ENCODE data around the gene ZNF607.
"Not testable (repeated sequence)": the region's sequence is repeated elsewhere in the genome, so short reads cannot be mapped to it uniquely, and the experiment has no call there.

ZNF607 gene

GRCh38 chr19:37719111-37719926 is at the start of gene ZNF607:
TSS of gene ZNF607 (minus strand) at chr19:37719761. CDS start at chr19:37711618, 8,143 bp downstream.
- in situ Hi-C loops (cut with MboI; ENCODE audit: low pct_unique_long_range_greater_than_20kb, low sequenced_read_pairs): no loop called here
- DNase-seq: peak; percentile 92

GRCh38 chr19:37763488-37763887 is 43.9 kb upstream of the ZNF607 start:
- no peak for DNase-seq
- in situ Hi-C loops (cut with MboI; ENCODE audit: low pct_unique_long_range_greater_than_20kb, low sequenced_read_pairs): no loop called here

DNA sequence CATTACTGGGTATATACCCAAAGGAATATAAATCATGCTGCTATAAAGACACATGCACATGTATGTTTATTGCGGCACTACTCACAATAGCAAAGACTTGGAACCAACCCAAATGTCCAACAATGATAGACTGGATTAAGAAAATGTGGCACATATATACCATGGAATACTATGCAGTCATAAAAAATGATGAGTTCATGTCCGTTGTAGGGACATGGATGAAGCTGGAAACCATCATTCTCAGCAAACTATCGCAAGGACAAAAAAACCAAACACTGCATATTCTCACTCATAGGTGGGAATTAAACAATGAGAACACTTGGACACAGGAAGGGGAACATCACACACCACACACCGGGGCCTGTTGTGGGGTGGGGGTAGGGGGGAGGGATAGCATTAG is 38.1 kb upstream of the ZNF607 start:
- DNase-seq; in situ Hi-C loops (cut with MboI; ENCODE audit: low pct_unique_long_range_greater_than_20kb, low sequenced_read_pairs): not testable (repeated sequence)

DNA sequence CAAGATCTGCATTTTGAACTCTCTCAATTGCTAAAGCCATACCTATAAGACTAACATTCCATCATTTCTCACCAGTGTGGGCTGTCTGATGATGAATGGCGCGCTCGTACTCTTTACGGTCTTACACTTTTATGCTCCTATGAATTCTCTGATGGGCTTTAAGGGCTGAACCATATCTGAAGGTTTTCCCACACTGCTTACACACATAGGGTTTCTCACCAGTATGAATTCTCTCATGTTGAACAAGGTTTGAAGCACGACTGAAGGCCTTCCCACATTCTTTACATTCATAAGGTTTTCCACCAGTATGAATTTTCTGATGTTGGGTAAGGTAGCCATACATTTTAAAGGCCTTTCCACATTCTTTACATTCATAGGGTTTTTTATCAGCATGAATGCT is 18.8 kb upstream of the ZNF607 start:
- in situ Hi-C loops (cut with MboI; ENCODE audit: low pct_unique_long_range_greater_than_20kb, low sequenced_read_pairs): no loop called here
- DNase-seq: no peak

GRCh38 chr19:37725181-37725580 is 5.6 kb upstream of the ZNF607 start:
- DNase-seq: no peak
- in situ Hi-C loops (cut with MboI; ENCODE audit: low pct_unique_long_range_greater_than_20kb, low sequenced_read_pairs): no loop called here

- DNase-seq: no peak
- in situ Hi-C loops (cut with MboI; ENCODE audit: low pct_unique_long_range_greater_than_20kb, low sequenced_read_pairs): no loop called here
These were observed 335 bp upstream of the ZNF607 start for GRCh38 chr19:37719927-37720265.

DNA sequence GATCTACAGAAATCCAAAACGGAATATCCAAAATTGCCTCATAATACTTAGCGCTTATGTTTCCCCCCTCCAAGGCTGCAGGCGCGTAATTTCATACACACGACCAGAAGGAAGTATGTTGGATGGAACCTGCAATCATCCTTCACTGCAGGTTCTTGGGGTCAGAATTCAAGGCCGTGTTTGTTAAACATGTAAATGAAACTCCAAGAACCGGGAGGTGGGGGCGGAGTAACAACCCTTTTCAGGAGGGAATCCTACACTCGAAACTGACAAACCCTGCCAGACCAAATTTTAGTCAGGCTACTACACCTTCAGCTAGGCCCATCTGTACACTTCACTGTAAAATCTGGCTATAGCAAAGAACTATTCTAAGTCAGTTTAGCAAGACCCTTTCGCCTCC is 1.3 kb downstream of the ZNF607 start:
- DNase-seq: no peak
- in situ Hi-C loops (cut with MboI; ENCODE audit: low pct_unique_long_range_greater_than_20kb, low sequenced_read_pairs): no loop called here

DNA sequence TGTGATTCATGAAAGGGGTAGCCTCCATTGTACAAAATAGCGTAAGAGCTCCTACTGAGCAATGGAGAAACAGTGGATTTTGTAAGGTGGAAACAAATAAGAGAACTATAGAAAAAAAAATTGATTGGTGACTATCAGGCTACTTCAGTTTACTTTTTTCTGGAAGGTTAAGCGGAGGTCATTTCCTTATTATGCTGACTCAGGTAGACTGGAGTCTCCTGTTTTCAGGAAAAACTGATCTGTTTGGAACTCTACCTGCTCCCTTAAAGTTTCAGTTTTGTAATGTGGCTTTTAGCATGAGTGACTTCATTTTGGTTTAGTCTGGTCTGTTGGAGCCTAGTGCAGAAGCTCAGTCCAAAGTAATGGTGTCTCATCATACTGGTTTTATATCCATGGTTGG is 3.4 kb downstream of the ZNF607 start:
- no peak for DNase-seq
- in situ Hi-C loops (cut with MboI; ENCODE audit: low pct_unique_long_range_greater_than_20kb, low sequenced_read_pairs): no loop called here

GRCh38 chr19:37706052-37706605 is 13.4 kb downstream of the ZNF607 start:
- DNase-seq: no peak
- in situ Hi-C loops (cut with MboI; ENCODE audit: low pct_unique_long_range_greater_than_20kb, low sequenced_read_pairs): no loop called here

DNA sequence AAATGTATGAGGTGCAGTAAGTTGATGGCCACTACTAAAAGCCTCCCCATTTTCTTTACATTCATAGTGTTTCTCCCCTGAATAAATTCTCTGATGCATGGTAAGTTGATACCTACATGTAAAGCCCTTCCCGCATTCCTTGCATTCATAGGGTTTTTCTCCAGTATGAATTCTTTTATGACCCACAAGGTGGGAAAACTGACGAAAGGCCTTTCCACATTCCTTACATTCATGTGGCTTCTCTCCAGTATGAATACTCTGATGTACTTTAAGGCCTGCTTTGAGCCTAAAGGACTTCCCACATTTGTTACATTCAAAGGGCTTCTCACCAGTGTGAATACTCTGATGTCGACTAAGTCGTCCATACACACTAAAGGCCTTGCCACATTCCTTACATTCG is 20.5 kb downstream of the ZNF607 start:
- no peak for DNase-seq
- in situ Hi-C loops (cut with MboI; ENCODE audit: low pct_unique_long_range_greater_than_20kb, low sequenced_read_pairs): no loop called here

- DNase-seq: no peak
- in situ Hi-C loops (cut with MboI; ENCODE audit: low pct_unique_long_range_greater_than_20kb, low sequenced_read_pairs): no loop called here
These were observed 21.3 kb downstream of the ZNF607 start for GRCh38 chr19:37698216-37698615.

DNA sequence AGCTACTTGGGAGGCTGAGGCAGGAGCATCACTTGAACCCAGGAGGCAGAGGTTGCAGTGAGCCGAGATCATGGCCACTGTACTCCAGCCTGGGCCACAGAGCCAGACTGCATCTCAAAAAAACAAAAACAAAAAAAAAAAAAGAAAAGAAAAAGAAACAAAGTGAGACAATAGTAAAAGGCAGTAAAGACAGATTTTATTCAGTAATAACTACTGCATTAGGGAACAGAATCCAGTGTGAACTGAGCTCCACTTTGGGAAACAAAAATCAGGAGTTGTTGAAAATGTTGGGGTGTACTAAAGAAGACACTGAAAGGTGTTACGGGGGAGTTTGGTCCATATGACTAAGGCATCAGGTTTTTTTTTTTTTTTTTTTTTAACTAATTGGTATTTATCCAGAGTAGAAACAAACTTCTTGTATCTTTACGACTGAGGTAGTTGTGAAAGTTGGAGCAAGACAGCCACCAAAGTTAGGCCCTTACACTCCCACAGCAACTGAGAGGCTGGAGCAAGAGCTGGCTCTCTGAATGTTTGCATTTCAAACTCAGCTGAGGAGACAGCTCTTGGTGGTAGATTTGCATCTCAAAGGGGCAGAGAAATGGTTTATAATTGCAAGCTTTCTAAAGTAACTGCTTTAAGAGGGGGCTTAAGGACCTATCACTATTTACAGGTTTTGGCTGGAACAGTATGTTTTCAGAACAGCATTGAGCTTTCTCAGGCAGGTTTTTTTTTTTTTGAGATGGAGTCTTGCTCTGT is 24.2 kb downstream of the ZNF607 start:
- in situ Hi-C loops (cut with MboI; ENCODE audit: low pct_unique_long_range_greater_than_20kb, low sequenced_read_pairs): no loop called here
- DNase-seq: no peak

- in situ Hi-C loops (cut with MboI; ENCODE audit: low pct_unique_long_range_greater_than_20kb, low sequenced_read_pairs): no loop called here
- peak; percentile 7 for DNase-seq
These were observed 26.5 kb downstream of the ZNF607 start for GRCh38 chr19:37692956-37693620.

- in situ Hi-C loops (cut with MboI; ENCODE audit: low pct_unique_long_range_greater_than_20kb, low sequenced_read_pairs): no loop called here
These were observed 27.6 kb downstream of the ZNF607 start for GRCh38 chr19:37691881-37692504.

DNA sequence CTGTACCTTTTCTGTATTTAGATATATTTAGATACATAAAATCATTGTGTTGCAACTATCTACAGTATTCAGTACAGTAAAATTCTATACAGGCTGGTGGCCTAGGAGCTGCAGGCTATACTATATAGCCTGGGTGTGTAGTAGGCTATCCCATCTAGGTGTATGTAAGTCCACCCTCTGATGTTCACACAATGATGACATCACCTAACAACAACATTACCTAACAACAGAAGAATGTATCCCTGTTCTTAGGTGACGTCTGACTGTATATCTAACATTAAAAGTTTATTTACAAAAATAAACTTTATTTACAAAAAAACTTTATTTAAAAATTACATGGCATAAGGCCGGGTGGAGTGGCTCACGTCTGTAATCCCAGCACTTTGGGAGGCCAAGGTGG is 36.0 kb downstream of the ZNF607 start:
- in situ Hi-C loops (cut with MboI; ENCODE audit: low pct_unique_long_range_greater_than_20kb, low sequenced_read_pairs): no loop called here
- DNase-seq: no peak

More at GRCh38 chr19:37691881-37692504, 27.6 kb downstream of the ZNF607 start:
- DNase-seq: no peak

GRCh38 chr19:37669450-37669914 is 50.1 kb downstream of the ZNF607 start:
- in situ Hi-C loops (cut with MboI; ENCODE audit: low pct_unique_long_range_greater_than_20kb, low sequenced_read_pairs): no loop called here
- no peak for DNase-seq

- DNase-seq; in situ Hi-C loops (cut with MboI; ENCODE audit: low pct_unique_long_range_greater_than_20kb, low sequenced_read_pairs): not testable (repeated sequence)
These were observed 62.4 kb downstream of the ZNF607 start for GRCh38 chr19:37657157-37657556.

DNA sequence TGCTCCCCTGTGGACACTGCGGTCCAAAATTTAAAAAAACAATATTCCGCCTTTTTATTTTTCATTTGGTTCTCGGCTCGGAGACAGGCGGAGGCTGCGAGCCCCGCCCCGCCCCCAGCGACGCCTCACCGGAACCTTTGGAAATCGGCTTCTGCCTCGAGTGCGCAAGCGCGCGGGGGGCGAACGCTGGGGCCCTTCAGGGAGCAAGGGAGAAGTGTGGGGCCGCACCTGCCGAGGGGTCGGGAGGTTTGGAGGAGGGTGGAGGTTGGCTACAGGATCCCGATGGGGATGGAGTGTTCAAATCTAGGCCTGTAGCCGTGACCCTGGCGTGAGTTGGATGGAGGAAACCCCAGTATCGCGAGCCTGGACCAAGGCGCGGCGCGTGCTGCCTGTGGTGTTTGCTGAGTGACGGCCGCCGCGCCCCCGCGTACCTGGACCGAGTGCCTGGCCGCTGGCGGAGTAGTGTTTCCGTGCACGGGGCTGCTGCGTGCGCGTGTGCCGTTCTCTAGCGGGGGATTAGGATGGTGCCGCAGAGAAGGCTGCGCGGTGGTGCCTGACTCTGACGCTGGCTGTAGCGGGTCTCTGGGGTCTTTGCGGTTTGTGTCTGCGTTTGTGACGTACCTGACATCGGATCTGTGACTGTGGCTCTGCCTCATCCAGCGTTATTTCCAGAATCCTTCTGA is 63.7 kb downstream of the ZNF607 start:
- in situ Hi-C loops (cut with MboI; ENCODE audit: low pct_unique_long_range_greater_than_20kb, low sequenced_read_pairs): no loop called here
- DNase-seq: peak; percentile 90

DNA sequence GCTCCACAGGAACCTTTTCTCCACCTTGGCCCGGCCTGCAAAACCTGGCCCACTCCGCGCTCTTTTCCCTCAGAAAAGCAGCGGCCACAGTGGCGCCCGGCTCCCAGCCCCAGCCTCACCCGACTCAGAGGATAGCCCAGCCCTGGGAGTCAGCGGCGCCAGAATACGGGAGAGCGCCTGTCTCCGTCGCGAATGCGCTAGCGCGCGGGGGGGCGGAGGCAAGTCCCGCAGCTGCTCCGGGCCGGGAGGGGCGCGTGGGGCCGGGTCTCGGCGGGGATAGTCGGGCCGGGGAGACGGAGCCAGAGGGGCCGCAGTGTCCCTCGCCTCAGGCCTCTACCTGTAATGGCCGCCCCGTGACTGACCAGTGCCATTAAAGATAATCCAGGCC is 64.3 kb downstream of the ZNF607 start, which contains the start of gene ZFP30:
ZFP30 (minus strand) TSS at position 165 of the 388 bp plus-strand sequence. CDS start 7,643 bp downstream, outside the sequence.
- no peak for DNase-seq
- in situ Hi-C loops (cut with MboI; ENCODE audit: low pct_unique_long_range_greater_than_20kb, low sequenced_read_pairs): no loop called here
